GM19328 (cell line): ENCODE data around the gene FADS3.

ENCODE experiments used
- ATAC-seq: cut with Tn5 transposase; IDR thresholded peaks from one replicate; pipeline ENCODE4 v1.9.1; 2021; ENCODE audit warnings: mild to moderate bottlenecking, moderate library complexity; ENCODE audit not compliant: unreplicated experiment

Gene FADS3

DNA sequence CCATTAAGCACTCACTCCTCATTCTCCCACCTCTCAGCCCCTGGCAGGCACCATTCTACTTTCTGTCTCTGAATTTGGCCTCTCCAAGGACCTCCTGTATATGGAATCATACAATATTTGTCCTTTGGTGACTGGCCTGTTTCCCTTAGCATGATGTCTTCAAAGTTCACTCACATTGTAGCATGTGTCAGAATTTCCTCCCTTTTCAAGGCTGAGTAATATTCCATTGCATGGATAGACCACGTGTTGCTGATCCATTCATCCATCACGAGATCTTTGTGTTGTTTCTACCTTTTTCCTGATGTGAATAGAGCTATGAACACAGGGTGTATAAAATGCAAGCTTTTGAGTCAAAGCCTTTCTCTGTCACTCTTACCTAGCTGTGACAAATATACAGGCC lies 51.6 kb downstream of the FADS3 start:
- no peak for ATAC-seq

DNA sequence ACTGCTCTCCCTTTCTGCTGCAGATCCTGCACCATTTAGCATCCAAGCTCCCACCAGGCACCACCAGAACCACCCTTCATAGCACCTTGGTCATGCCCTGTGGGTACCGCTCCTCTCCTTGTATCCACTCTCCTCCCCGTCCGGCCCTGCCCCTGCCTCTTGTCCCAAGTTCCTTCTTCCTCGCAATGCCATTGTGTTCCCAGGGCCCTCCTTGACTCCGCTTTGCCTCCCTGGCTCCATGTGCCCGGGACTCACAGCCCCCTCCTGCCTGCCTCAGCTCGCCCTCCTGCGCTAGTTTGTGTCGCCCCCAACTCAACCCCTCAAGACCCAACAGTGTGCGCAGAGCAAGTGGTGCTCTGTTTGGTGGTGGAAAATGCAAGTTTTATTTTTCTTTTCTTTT lies 52.4 kb downstream of the FADS3 start:
- ATAC-seq = no peak

DNA sequence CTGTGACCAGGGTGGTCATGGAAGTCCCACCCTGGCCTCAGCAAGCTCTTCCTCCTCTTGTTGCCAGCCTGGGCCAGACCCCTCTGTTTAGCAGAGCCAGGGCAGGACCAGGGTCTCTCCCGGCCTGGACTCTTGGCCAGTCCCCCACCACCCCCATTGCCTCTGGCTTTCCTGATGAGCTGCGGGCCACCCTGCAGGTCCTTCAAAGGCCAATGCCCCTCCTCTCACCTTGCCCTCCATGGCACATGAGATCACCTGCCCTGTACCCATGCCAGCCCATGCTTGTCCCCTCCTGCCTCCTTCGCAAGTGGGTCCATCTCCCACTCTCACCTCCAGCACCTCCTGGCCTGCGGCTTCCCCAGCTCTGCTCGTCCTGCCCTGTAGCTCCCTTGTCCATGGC lies 52.8 kb downstream of the FADS3 start:
- ATAC-seq = no peak

DNA sequence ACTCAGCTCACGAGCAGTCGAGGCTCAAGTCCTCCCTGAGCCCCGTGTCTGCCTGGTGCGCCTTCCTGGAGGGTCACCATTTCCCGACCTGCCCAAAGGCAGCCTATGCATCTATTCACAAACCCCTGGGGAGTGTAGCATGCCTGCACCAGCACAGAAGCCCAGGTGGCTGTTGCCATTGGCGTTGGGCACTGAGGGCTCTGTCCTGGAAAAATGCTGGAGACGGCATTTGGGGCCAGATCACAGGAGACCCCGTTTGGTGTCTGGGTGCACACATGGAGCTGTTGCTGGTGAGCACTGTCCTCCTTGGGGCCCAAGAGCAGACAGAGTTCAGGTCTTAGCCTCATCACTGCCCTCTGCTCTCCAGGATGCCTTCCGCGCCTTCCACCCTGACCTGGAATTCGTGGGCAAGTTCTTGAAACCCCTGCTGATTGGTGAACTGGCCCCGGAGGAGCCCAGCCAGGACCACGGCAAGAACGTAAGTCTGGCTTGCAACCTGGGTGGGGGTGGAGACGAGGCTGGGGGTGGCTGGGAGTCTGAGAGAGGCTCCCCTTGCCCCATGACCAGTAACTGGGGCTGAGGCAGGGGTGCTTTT lies 53.8 kb downstream of the FADS3 start:
- no peak for ATAC-seq

- no peak for ATAC-seq
Observed at GRCh38 chr11:61836193-61836592, 55.2 kb downstream of the FADS3 start.

GRCh38 chr11:61834278-61835048 lies 56.9 kb downstream of the FADS3 start:
- ATAC-seq = peak; percentile 76

DNA sequence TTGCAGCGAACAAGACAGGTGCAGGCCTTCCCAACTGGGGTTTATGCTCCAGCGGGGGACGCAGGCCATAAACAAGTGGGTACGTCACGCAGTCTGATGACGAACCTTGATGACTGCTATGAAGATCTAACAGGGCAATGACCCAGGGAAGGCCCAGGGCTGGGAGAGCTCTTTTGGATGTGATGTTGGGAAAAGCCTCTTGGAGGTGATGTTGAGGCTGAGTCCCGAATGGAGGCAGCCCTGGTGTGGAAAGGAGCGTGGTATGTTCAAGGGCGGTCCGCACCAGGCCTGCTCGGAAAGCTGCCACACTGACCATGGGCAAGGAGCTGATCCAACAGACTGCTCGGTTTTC lies 57.4 kb downstream of the FADS3 start:
- no peak for ATAC-seq

DNA sequence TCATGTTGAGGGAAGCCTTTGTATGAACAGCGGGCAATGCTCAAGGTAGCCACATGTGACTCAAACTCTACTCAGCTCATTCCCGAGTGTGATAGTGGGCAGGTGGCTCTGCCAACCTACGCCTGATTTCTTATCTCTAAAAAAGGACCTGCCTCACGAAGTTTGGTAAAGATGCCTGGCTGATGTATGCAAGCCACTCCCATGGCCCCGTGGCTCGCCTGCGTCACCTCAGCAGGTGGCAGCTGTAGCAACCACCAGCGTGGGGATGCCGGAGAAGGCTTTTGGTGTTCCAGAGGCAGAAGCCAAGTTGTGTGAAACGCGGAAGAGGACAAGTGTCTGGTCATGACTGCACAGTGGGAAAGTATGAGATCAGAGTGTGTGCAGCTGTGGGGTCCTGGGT lies 57.9 kb downstream of the FADS3 start:
- no peak for ATAC-seq

DNA sequence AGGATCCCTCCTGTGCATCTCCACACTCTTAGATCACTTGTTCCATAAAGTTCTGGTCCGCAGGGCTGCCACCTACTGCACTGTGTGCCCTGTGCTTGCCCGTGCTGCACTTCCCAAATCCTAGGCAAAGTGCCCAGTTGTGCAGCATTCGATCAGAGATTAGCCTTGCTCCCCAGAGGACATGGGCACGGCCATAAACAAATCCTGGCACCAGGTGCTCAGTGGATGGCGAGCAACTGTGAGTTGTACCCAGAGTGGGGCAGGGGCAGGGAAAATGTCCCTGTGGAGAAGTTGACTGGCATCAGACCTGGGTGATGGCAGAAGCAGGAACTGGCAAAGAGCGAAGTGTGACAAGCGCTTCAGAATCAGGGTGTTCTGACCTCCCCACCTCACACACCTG lies 58.6 kb downstream of the FADS3 start:
- ATAC-seq = no peak

DNA sequence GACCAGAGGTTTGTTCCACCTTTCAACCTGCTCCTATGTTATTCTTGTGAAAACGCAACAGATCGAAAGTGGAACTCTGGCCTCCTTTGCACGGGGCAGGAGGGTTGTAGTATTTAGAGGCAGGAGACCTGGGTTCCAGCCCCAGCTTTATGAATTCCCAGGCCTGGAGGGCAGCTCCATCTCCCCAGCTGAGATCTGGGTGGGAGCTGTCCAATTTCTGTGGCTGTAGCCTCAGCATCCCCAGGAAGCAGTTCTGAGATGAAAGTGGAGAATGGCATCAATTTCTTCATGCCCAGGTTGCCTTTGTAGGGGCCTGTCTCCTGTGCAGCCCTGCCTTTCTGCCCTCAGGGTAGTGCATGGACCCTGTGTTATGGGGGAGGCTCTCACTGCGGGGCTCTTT lies 59.1 kb downstream of the FADS3 start:
- ATAC-seq = no peak

GRCh38 chr11:61830237-61831105 lies 60.9 kb downstream of the FADS3 start:
- no peak for ATAC-seq

GRCh38 chr11:61829806-61830205 lies 61.5 kb downstream of the FADS3 start:
- ATAC-seq = no peak

GRCh38 chr11:61828629-61829407 lies 62.5 kb downstream of the FADS3 start:
- no peak for ATAC-seq

DNA sequence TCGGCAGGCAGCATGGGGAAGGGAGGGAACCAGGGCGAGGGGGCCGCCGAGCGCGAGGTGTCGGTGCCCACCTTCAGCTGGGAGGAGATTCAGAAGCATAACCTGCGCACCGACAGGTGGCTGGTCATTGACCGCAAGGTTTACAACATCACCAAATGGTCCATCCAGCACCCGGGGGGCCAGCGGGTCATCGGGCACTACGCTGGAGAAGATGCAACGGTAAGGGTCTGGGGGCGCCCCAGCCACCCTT lies 63.0 kb downstream of the FADS3 start:
- ATAC-seq = no peak

- peak; percentile 50 for ATAC-seq
Observed at GRCh38 chr11:61827571-61828378, 63.6 kb downstream of the FADS3 start, which contains the start of gene FADS2. TSS of gene FADS2 (plus strand) at chr11:61828300. CDS start at chr11:61828391, 91 bp downstream.

- no peak for ATAC-seq
Observed at GRCh38 chr11:61826930-61827570, 64.3 kb downstream of the FADS3 start.
